ENCODE measurements around the gene MGARP. TPM values are rescaled to one million over a fixed set of nuclear protein-coding genes. Genes with fewer than 3 reads are reported as not detected.

The MGARP gene
- total and polyA plus RNA-seq, 2 experiments from 2014 or later: 2.4 to 4.1 TPM

DNA sequence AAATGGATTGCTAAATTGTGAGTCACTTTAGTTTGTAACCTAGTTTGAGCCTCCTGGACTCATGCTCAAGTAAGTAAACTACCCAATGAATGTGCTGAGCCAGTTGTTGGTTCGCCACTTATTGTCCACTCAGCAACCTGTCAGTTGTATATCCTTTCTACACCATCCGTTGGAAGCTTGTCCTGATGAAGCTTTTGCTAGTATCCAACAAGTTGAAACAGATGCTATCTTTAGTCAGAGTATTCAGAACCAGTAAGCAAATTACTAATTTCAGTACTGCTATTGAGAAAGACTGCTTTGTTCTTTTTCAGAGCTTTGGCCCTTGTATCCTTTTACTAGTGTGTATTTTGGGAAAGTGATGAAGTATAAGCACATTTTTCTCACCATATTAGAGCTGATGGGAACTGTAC lies 17.0 kb upstream of the MGARP start:
- Histone ChIP-seq H3K36me3 (ENCODE audit: insufficient read depth) (peaks cover 3% of the 10 kb centered on the region; the same call in 1 of the 2 replicates), H4K20me1 (replicated peaks; ENCODE audit: insufficient read depth) (no peaks in the 10 kb centered on the region), H3K79me2 (replicated peaks; ENCODE audit: insufficient read depth) (peaks cover 21% of the 10 kb centered on the region), H3K4me2 (no peak overlapping the region), H3K4me1 (ENCODE audit: insufficient read depth) (peaks cover 19% of the 10 kb centered on the region; the same call in 1 of the 2 replicates), H3K27me3 (ENCODE audit: insufficient read depth) (no peaks in the 10 kb centered on the region), H3K4me3 (no peak overlapping the region), H3F3A (replicated peaks; ENCODE audit: low read depth) (no peaks in the 10 kb centered on the region; the same call in 1 of the 2 replicates), H3K9me2 (ENCODE audit: insufficient read depth) (no peaks in the 10 kb centered on the region), H3K27ac (ENCODE audit: low read depth) (no peak overlapping the region), H2AFZ (no peak overlapping the region)
- peaks cover 18% of the 10 kb centered on the region; the same call in 2 of the 3 replicates for H3K4me1 Mint-ChIP-seq
- TF ChIP-seq EZH2phosphoT487 (IDR thresholded peaks at IDR 0.05; ENCODE audit: unreplicated experiment) (no peak), POLR2AphosphoS5 (IDR thresholded peaks at IDR 0.05; ENCODE audit: low read depth) (no peak), NANOG (IDR thresholded peaks at IDR 0.05; ENCODE audit: borderline replicate concordance) (no peak), CREB1 (CRISPR knock-in tag; IDR thresholded peaks at IDR 0.05; ENCODE audit: low read depth) (no peak), STAT1 (IDR thresholded peaks at IDR 0.05; ENCODE audit: unreplicated experiment) (no peak), ZNF331 (CRISPR knock-in tag; IDR thresholded peaks at IDR 0.05; ENCODE audit: low read depth) (no peak), JUNB (IDR thresholded peaks at IDR 0.05; ENCODE audit: unreplicated experiment) (no peak), ZNF114 (CRISPR knock-in tag; IDR thresholded peaks at IDR 0.05) (no peak), EZH2 (IDR thresholded peaks at IDR 0.05; ENCODE audit: low read depth, unreplicated experiment) (no peak)
- TF ChIP-seq, protein P1, sequence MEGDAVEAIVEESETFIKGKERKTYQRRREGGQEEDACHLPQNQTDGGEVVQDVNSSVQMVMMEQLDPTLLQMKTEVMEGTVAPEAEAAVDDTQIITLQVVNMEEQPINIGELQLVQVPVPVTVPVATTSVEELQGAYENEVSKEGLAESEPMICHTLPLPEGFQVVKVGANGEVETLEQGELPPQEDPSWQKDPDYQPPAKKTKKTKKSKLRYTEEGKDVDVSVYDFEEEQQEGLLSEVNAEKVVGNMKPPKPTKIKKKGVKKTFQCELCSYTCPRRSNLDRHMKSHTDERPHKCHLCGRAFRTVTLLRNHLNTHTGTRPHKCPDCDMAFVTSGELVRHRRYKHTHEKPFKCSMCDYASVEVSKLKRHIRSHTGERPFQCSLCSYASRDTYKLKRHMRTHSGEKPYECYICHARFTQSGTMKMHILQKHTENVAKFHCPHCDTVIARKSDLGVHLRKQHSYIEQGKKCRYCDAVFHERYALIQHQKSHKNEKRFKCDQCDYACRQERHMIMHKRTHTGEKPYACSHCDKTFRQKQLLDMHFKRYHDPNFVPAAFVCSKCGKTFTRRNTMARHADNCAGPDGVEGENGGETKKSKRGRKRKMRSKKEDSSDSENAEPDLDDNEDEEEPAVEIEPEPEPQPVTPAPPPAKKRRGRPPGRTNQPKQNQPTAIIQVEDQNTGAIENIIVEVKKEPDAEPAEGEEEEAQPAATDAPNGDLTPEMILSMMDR (conservative IDR thresholded peaks at IDR 0.05; ENCODE audit: low read depth in 2 of 2): no peak
- TF ChIP-seq, protein P2, sequence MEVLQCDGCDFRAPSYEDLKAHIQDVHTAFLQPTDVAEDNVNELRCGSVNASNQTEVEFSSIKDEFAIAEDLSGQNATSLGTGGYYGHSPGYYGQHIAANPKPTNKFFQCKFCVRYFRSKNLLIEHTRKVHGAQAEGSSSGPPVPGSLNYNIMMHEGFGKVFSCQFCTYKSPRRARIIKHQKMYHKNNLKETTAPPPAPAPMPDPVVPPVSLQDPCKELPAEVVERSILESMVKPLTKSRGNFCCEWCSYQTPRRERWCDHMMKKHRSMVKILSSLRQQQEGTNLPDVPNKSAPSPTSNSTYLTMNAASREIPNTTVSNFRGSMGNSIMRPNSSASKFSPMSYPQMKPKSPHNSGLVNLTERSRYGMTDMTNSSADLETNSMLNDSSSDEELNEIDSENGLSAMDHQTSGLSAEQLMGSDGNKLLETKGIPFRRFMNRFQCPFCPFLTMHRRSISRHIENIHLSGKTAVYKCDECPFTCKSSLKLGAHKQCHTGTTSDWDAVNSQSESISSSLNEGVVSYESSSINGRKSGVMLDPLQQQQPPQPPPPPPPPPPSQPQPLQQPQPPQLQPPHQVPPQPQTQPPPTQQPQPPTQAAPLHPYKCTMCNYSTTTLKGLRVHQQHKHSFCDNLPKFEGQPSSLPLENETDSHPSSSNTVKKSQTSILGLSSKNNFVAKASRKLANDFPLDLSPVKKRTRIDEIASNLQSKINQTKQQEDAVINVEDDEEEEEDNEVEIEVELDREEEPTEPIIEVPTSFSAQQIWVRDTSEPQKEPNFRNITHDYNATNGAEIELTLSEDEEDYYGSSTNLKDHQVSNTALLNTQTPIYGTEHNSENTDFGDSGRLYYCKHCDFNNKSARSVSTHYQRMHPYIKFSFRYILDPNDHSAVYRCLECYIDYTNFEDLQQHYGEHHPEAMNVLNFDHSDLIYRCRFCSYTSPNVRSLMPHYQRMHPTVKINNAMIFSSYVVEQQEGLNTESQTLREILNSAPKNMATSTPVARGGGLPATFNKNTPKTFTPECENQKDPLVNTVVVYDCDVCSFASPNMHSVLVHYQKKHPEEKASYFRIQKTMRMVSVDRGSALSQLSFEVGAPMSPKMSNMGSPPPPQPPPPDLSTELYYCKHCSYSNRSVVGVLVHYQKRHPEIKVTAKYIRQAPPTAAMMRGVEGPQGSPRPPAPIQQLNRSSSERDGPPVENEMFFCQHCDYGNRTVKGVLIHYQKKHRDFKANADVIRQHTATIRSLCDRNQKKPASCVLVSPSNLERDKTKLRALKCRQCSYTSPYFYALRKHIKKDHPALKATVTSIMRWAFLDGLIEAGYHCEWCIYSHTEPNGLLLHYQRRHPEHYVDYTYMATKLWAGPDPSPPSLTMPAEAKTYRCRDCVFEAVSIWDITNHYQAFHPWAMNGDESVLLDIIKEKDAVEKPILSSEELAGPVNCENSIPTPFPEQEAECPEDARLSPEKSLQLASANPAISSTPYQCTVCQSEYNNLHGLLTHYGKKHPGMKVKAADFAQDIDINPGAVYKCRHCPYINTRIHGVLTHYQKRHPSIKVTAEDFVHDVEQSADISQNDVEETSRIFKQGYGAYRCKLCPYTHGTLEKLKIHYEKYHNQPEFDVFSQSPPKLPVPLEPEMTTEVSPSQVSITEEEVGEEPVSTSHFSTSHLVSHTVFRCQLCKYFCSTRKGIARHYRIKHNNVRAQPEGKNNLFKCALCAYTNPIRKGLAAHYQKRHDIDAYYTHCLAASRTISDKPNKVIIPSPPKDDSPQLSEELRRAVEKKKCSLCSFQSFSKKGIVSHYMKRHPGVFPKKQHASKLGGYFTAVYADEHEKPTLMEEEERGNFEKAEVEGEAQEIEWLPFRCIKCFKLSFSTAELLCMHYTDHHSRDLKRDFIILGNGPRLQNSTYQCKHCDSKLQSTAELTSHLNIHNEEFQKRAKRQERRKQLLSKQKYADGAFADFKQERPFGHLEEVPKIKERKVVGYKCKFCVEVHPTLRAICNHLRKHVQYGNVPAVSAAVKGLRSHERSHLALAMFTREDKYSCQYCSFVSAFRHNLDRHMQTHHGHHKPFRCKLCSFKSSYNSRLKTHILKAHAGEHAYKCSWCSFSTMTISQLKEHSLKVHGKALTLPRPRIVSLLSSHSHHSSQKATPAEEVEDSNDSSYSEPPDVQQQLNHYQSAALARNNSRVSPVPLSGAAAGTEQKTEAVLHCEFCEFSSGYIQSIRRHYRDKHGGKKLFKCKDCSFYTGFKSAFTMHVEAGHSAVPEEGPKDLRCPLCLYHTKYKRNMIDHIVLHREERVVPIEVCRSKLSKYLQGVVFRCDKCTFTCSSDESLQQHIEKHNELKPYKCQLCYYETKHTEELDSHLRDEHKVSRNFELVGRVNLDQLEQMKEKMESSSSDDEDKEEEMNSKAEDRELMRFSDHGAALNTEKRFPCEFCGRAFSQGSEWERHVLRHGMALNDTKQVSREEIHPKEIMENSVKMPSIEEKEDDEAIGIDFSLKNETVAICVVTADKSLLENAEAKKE (CRISPR knock-in tag; IDR thresholded peaks at IDR 0.05): no peak
- TF ChIP-seq, protein P3, sequence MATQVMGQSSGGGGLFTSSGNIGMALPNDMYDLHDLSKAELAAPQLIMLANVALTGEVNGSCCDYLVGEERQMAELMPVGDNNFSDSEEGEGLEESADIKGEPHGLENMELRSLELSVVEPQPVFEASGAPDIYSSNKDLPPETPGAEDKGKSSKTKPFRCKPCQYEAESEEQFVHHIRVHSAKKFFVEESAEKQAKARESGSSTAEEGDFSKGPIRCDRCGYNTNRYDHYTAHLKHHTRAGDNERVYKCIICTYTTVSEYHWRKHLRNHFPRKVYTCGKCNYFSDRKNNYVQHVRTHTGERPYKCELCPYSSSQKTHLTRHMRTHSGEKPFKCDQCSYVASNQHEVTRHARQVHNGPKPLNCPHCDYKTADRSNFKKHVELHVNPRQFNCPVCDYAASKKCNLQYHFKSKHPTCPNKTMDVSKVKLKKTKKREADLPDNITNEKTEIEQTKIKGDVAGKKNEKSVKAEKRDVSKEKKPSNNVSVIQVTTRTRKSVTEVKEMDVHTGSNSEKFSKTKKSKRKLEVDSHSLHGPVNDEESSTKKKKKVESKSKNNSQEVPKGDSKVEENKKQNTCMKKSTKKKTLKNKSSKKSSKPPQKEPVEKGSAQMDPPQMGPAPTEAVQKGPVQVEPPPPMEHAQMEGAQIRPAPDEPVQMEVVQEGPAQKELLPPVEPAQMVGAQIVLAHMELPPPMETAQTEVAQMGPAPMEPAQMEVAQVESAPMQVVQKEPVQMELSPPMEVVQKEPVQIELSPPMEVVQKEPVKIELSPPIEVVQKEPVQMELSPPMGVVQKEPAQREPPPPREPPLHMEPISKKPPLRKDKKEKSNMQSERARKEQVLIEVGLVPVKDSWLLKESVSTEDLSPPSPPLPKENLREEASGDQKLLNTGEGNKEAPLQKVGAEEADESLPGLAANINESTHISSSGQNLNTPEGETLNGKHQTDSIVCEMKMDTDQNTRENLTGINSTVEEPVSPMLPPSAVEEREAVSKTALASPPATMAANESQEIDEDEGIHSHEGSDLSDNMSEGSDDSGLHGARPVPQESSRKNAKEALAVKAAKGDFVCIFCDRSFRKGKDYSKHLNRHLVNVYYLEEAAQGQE (IDR thresholded peaks at IDR 0.05; ENCODE audit: unreplicated experiment): no peak
- TF ChIP-seq, protein P4, sequence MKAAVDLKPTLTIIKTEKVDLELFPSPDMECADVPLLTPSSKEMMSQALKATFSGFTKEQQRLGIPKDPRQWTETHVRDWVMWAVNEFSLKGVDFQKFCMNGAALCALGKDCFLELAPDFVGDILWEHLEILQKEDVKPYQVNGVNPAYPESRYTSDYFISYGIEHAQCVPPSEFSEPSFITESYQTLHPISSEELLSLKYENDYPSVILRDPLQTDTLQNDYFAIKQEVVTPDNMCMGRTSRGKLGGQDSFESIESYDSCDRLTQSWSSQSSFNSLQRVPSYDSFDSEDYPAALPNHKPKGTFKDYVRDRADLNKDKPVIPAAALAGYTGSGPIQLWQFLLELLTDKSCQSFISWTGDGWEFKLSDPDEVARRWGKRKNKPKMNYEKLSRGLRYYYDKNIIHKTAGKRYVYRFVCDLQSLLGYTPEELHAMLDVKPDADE (IDR thresholded peaks at IDR 0.05): no peak
- no peak overlapping the region for H3K4me3 Mint-ChIP-seq
- ATAC-seq (no peak), DNase-seq (ENCODE audit: low spot score) (no peak)
- peaks cover 14% of the 10 kb centered on the region for H3K27me3 Mint-ChIP-seq (ENCODE audit: insufficient read depth, low read depth, poor library complexity)
- no peak overlapping the region for H3K27ac Mint-ChIP-seq
- peaks cover 25% of the 10 kb centered on the region; the same call in 2 of the 3 replicates for H3K36me3 Mint-ChIP-seq (ENCODE audit: low read depth)
- no peaks in the 10 kb centered on the region for H3K9me3 Mint-ChIP-seq
